Measurements from ENCODE around the gene HNRNPA0.

The HNRNPA0 gene

GRCh38 chr5:137715456-137715855, 38.7 kb downstream of the HNRNPA0 start:
- TF ChIP-seq CTCF (IDR thresholded peaks at IDR 0.05; ENCODE audit: extremely low read depth, insufficient read depth, missing control alignments), result no peak
- in situ Hi-C loops (cut with MboI; ENCODE audit: low pct_unique_long_range_greater_than_20kb, low sequenced_read_pairs, unreplicated experiment), result no loop called here
- DNase-seq (ENCODE audit: low spot score), result no peak

- in situ Hi-C loops (cut with MboI; ENCODE audit: low pct_unique_long_range_greater_than_20kb, low sequenced_read_pairs, unreplicated experiment), result no loop called here
- no peak for DNase-seq (ENCODE audit: low spot score)
- no peak for TF ChIP-seq CTCF (IDR thresholded peaks at IDR 0.05; ENCODE audit: extremely low read depth, insufficient read depth, missing control alignments)
Measured at GRCh38 chr5:137714946-137715345, 39.2 kb downstream of the HNRNPA0 start.

GRCh38 chr5:137714494-137714893, 39.7 kb downstream of the HNRNPA0 start:
- in situ Hi-C loops (cut with MboI; ENCODE audit: low pct_unique_long_range_greater_than_20kb, low sequenced_read_pairs, unreplicated experiment), result no loop called here
- TF ChIP-seq CTCF (IDR thresholded peaks at IDR 0.05; ENCODE audit: extremely low read depth, insufficient read depth, missing control alignments), result no peak
- no peak for DNase-seq (ENCODE audit: low spot score)

- no peak for TF ChIP-seq CTCF (IDR thresholded peaks at IDR 0.05; ENCODE audit: extremely low read depth, insufficient read depth, missing control alignments)
- in situ Hi-C loops (cut with MboI; ENCODE audit: low pct_unique_long_range_greater_than_20kb, low sequenced_read_pairs, unreplicated experiment), result no loop called here
- DNase-seq (ENCODE audit: low spot score), result no peak
Measured at GRCh38 chr5:137712139-137712667, 42.0 kb downstream of the HNRNPA0 start.

- in situ Hi-C loops (cut with MboI; ENCODE audit: low pct_unique_long_range_greater_than_20kb, low sequenced_read_pairs, unreplicated experiment), result no loop called here
- TF ChIP-seq CTCF (IDR thresholded peaks at IDR 0.05; ENCODE audit: extremely low read depth, insufficient read depth, missing control alignments), result no peak
Measured at GRCh38 chr5:137710086-137710485, 44.1 kb downstream of the HNRNPA0 start.

GRCh38 chr5:137708796-137709559, 45.2 kb downstream of the HNRNPA0 start:
- TF ChIP-seq CTCF (IDR thresholded peaks at IDR 0.05; ENCODE audit: extremely low read depth, insufficient read depth, missing control alignments), result no peak
- in situ Hi-C loops (cut with MboI; ENCODE audit: low pct_unique_long_range_greater_than_20kb, low sequenced_read_pairs, unreplicated experiment), result no loop called here
- no peak for DNase-seq (ENCODE audit: low spot score)

More at GRCh38 chr5:137710086-137710485, 44.1 kb downstream of the HNRNPA0 start:
- DNase-seq (ENCODE audit: low spot score), result no peak

Measured in GM13977 (cell line).